GM12801 (cell line): ENCODE results near the gene ZNF488.

Source experiments
- CTCF ChIP-seq: IDR thresholded peaks from one replicate; pipeline ENCODE4 v1.5.1; 2011; ENCODE audit warnings: control low read depth; ENCODE audit not compliant: insufficient read length; ENCODE audit errors: extremely low read depth

Gene ZNF488

GRCh38 chr10:47334466-47335295 is 49.4 kb downstream of the ZNF488 start:
- TF ChIP-seq CTCF = no peak

- TF ChIP-seq CTCF = no peak
Observed at GRCh38 chr10:47333532-47333931, 50.6 kb downstream of the ZNF488 start.

DNA sequence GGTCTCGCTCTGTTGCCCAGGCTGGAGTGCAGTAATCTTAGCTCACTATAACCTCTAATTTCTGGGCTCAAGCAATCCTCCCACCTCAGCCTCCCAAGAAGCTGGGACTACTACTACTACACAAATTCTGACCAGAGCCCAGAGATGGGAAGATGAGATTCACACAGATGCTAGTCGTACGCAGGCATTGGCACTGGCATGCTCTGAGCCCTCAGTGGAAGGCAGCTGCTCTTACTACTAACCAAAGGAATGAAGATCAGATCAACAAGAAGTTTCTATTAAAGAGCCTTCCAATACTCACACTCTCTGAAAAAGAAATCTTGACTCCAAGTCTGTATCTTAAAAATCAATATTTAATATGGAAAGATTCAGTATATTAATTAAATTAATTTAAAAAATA is 51.1 kb downstream of the ZNF488 start:
- TF ChIP-seq CTCF = no peak

- no peak for TF ChIP-seq CTCF
Observed at GRCh38 chr10:47332371-47332770, 51.7 kb downstream of the ZNF488 start.

DNA sequence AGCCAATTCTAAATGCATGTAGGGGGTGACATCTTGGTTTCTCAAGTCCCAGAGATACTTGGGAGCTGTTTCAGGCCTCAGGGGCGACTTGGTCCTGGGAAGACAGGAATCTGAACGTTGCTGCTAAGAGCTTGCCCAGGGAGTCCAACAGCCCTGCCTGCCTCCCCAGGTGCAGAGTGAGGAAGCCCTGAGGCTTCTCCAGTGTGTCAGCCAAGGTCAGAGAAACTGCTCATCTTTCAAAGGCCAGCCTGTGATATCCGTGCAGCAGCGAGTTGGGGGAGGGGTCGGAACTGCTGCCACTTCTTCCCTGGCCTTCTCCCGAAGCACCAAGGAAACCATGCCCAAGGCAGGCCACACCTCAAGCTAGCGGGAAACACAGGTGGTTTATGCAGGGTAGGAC is 52.1 kb downstream of the ZNF488 start:
- no peak for TF ChIP-seq CTCF

GRCh38 chr10:47331491-47331890 is 52.6 kb downstream of the ZNF488 start:
- no peak for TF ChIP-seq CTCF

- no peak for TF ChIP-seq CTCF
Observed at GRCh38 chr10:47330804-47331203, 53.3 kb downstream of the ZNF488 start.
